K562 (cell line): ENCODE results near the gene SPATA24. TPM values are rescaled to one million over a fixed set of nuclear protein-coding genes. Genes with fewer than 3 reads are reported as not detected.

ENCODE experiments used
- EP400 ChIP-seq: fragments of 450-650 bp; IDR thresholded peaks from 2 replicates; pipeline ENCODE4 v1.6.1; 2017; ENCODE audit warnings: antibody characterized with exemption, mild to moderate bottlenecking, moderate library complexity
- HDAC1 ChIP-seq, 2 experiments: fragments of 450-650 bp; IDR thresholded peaks; 2 replicates each; pipeline ENCODE4 v1.6.1; 2016 to 2017; ENCODE audit warnings: inconsistent platforms in 1 of 2, mild to moderate bottlenecking in 1 of 2, moderate library complexity in 1 of 2
- JUND ChIP-seq, 2 experiments: IDR thresholded peaks; 2 replicates in 1 of 2; 3 replicates in 1 of 2; pipeline ENCODE4 v1.6.1; 2011; ENCODE audit warnings: borderline replicate concordance in 2 of 2, low read depth in 2 of 2, low read length in 2 of 2, improper control_type of control experiment in 1 of 2, missing biosample characterization in 1 of 2, missing genetic modification characterization in 1 of 2, missing genetic modification reagents in 1 of 2
- MCM2 ChIP-seq: fragments of 450-650 bp; IDR thresholded peaks from 2 replicates; pipeline ENCODE4 v1.6.1; 2017; ENCODE audit warnings: low read depth, mild to moderate bottlenecking
- NCOA6 ChIP-seq: fragments of 450-650 bp; IDR thresholded peaks from 2 replicates; pipeline ENCODE4 v1.6.1; 2017; ENCODE audit warnings: mild to moderate bottlenecking
- NFRKB ChIP-seq: fragments of 450-650 bp; IDR thresholded peaks from 2 replicates; pipeline ENCODE4 v1.6.1; 2016; ENCODE audit warnings: low read depth
- ZNF79 ChIP-seq: fragments of 250-450 bp; sonication (Bioruptor Pico); IDR thresholded peaks from 2 replicates; pipeline ENCODE4 v1.4.0; 2020; ENCODE audit warnings: low read depth, mild to moderate bottlenecking, moderate library complexity
- ZSCAN32 ChIP-seq: fragments of 450-650 bp; formaldehyde crosslinking; IDR thresholded peaks from 2 replicates; pipeline ENCODE4 v1.4.0; 2020; ENCODE audit warnings: mild to moderate bottlenecking, moderate library complexity
- polyA plus RNA-seq, 8 experiments: library from polyadenylated mRNA; depleted of rRNA in 4 of 8; stranded (reverse) in 5 of 8; unstranded in 3 of 8; fragments of >200 nt; fragmentation: Nextera tagmentation in 2 of 8; fragmentation: Illumina TruSeq in 1 of 8; extraction: Ambion mirVana in 2 of 8; extraction: Trizol in 1 of 8; gene quantifications; 2 replicates each; pipeline versions ENCODE4 v1.2.1 to v1.2.3, GENCODE V29; 2011 to 2014; ENCODE audit warnings: inconsistent platforms in 1 of 8, missing spikeins in 1 of 8
- total RNA-seq, 7 experiments: library from RNA; depleted of rRNA in 6 of 7; stranded (reverse); fragments of >200 nt in 6 of 7; fragmentation: Illumina TruSeq in 2 of 7; extraction: Trizol in 2 of 7; gene quantifications; 2 replicates each; pipeline versions ENCODE4 v1.2.1 to v1.2.3, GENCODE V29; 2011 to 2021; ENCODE audit warnings: low replicate concordance in 1 of 7
- TF ChIP-seq, protein P1 (sequence below), 2 experiments: fragments of 150-350 bp in 1 of 2; IDR thresholded peaks; 2 replicates each; pipeline ENCODE4 v1.6.1; 2012 to 2016; ENCODE audit warnings: low read depth in 2 of 2, low read length in 2 of 2, mild to moderate bottlenecking in 1 of 2, moderate library complexity in 1 of 2
- TF ChIP-seq, protein P2 (sequence below): IDR thresholded peaks from 2 replicates; pipeline ENCODE4 v1.6.1; 2012; ENCODE audit warnings: low read depth, low read length, improper control_type of control experiment, borderline replicate concordance
- TF ChIP-seq, protein P3 (sequence below), 2 experiments: fragments of 450-650 bp; formaldehyde crosslinking in 1 of 2; IDR thresholded peaks; 2 replicates each; pipeline versions ENCODE4 v1.4.0 to v1.6.1; 2014 to 2020; ENCODE audit warnings: mild to moderate bottlenecking in 2 of 2, borderline replicate concordance in 1 of 2, low read depth in 1 of 2

The SPATA24 gene
- total and polyA plus RNA-seq, 9 of the 15 experiments (the other 6 are each of a cell fraction or from before 2014, with no cell fraction given) = 4.1 to 12.6 (median 8.0) TPM

DNA sequence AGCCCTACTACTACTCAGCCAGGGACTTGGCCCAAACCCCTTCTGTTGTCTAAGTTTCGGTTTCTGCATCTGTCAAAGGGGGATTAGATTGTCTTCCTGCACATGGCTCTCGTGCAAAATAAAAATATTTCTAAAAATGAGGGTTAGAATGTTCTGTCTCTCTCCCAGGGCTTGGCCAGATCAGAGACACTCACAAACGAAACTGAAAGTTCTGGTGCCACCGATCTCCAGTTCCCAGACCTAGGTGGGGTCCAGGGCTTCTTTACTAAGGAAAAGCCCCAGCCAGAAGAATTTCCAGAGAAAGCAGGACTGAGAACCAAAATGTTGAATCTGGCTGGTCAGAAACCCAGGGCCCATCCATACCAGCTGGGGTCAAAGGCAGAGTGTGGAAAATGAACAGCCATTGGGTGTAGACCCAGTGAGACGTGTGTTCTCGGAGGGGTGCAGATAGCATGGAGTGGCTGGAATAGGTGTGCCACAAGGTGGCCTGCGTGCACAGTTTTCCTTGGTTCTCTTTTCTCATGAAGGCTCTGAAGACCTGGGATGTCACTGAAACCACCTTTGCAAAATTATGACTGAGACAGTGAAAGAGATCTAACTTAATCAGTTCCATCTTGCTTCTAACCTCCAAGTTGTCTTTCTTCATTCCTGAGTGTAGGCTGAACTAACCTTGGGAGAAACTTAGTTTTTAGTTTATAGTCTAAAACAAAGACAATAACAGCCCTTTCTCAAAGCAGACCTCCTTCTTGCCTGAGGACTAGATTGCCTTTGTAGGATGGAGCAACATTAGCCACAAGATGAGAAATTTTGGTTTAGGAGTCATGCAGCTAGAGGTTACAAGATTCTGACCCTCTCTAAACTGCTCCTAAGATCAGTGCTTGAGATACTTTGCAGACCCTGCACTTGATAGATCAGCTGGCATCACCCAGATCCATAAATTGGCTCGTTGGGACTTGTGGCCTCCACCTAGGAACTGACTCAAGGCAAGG is 18.5 kb downstream of the SPATA24 start (continued):
- TF ChIP-seq, protein P1, sequence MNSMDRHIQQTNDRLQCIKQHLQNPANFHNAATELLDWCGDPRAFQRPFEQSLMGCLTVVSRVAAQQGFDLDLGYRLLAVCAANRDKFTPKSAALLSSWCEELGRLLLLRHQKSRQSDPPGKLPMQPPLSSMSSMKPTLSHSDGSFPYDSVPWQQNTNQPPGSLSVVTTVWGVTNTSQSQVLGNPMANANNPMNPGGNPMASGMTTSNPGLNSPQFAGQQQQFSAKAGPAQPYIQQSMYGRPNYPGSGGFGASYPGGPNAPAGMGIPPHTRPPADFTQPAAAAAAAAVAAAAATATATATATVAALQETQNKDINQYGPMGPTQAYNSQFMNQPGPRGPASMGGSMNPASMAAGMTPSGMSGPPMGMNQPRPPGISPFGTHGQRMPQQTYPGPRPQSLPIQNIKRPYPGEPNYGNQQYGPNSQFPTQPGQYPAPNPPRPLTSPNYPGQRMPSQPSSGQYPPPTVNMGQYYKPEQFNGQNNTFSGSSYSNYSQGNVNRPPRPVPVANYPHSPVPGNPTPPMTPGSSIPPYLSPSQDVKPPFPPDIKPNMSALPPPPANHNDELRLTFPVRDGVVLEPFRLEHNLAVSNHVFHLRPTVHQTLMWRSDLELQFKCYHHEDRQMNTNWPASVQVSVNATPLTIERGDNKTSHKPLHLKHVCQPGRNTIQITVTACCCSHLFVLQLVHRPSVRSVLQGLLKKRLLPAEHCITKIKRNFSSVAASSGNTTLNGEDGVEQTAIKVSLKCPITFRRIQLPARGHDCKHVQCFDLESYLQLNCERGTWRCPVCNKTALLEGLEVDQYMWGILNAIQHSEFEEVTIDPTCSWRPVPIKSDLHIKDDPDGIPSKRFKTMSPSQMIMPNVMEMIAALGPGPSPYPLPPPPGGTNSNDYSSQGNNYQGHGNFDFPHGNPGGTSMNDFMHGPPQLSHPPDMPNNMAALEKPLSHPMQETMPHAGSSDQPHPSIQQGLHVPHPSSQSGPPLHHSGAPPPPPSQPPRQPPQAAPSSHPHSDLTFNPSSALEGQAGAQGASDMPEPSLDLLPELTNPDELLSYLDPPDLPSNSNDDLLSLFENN (IDR thresholded peaks at IDR 0.05; ENCODE audit: low read depth in 2 of 2, low read length in 2 of 2) = 0 out of 4 replicates have a peak, but pooled peaks of 1 of the 2 experiments have one; percentile 52
- peak; percentile 62 for TF ChIP-seq EP400
- no peak for TF ChIP-seq ZNF79 (CRISPR knock-in tag)
- no peak for TF ChIP-seq MCM2
- TF ChIP-seq NFRKB = no peak
- TF ChIP-seq, protein P2, sequence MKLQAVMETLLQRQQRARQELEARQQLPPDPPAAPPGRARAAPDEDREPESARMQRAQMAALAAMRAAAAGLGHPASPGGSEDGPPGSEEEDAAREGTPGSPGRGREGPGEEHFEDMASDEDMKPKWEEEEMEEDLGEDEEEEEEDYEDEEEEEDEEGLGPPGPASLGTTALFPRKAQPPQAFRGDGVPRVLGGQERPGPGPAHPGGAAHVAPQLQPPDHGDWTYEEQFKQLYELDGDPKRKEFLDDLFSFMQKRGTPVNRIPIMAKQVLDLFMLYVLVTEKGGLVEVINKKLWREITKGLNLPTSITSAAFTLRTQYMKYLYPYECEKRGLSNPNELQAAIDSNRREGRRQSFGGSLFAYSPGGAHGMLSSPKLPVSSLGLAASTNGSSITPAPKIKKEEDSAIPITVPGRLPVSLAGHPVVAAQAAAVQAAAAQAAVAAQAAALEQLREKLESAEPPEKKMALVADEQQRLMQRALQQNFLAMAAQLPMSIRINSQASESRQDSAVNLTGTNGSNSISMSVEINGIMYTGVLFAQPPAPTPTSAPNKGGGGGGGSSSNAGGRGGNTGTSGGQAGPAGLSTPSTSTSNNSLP = no peak
- 0 out of 2 replicates have a peak, but pooled peaks have one; percentile 18 for TF ChIP-seq JUND (IDR thresholded peaks at IDR 0.05; ENCODE audit: borderline replicate concordance, low read depth, low read length)
- no peak; the same call in 2 of the 3 replicates for TF ChIP-seq JUND (tag; IDR thresholded peaks at IDR 0.05; ENCODE audit: borderline replicate concordance, low read depth, low read length)
- TF ChIP-seq, protein P3, sequence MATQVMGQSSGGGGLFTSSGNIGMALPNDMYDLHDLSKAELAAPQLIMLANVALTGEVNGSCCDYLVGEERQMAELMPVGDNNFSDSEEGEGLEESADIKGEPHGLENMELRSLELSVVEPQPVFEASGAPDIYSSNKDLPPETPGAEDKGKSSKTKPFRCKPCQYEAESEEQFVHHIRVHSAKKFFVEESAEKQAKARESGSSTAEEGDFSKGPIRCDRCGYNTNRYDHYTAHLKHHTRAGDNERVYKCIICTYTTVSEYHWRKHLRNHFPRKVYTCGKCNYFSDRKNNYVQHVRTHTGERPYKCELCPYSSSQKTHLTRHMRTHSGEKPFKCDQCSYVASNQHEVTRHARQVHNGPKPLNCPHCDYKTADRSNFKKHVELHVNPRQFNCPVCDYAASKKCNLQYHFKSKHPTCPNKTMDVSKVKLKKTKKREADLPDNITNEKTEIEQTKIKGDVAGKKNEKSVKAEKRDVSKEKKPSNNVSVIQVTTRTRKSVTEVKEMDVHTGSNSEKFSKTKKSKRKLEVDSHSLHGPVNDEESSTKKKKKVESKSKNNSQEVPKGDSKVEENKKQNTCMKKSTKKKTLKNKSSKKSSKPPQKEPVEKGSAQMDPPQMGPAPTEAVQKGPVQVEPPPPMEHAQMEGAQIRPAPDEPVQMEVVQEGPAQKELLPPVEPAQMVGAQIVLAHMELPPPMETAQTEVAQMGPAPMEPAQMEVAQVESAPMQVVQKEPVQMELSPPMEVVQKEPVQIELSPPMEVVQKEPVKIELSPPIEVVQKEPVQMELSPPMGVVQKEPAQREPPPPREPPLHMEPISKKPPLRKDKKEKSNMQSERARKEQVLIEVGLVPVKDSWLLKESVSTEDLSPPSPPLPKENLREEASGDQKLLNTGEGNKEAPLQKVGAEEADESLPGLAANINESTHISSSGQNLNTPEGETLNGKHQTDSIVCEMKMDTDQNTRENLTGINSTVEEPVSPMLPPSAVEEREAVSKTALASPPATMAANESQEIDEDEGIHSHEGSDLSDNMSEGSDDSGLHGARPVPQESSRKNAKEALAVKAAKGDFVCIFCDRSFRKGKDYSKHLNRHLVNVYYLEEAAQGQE (IDR thresholded peaks at IDR 0.05; ENCODE audit: borderline replicate concordance) = peak; percentile 80
- TF ChIP-seq, protein P3 (CRISPR knock-in tag; IDR thresholded peaks at IDR 0.05; ENCODE audit: low read depth) = no peak
- TF ChIP-seq NCOA6 = no peak
- peak in 1 of 2 experiments; percentile 20; a peak in 1 of 4 replicates for TF ChIP-seq HDAC1 (IDR thresholded peaks at IDR 0.05)
- no peak for TF ChIP-seq ZSCAN32 (CRISPR knock-in tag)
